GM19099 (cell line): ENCODE measurements around the gene CMTM8.

Experiments used
- POLR2A ChIP-seq: IDR thresholded peaks from 3 replicates; pipeline ENCODE4 v1.6.1; 2011; ENCODE audit warnings: low read depth; ENCODE audit not compliant: insufficient read length; ENCODE audit errors: extremely low read depth

Gene CMTM8

DNA sequence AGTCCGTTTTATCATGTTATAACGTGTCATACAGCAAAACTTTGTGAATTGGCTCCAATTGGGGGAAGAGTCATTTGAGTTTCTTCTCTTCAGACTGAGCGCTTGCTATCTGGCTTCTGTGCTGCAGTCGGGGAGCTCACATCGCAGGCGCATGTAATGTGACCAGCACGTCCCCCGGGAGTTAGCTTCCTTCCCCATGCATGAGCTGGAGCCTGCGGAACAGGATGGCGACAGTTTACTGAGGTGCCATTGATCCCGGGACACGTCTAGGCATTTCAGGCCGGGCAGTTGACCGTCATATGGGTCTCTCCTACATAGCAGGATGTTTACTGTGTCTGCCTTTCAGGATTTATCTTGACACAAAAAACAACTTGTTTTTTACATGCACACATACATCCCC lies 44.8 kb downstream of the CMTM8 start:
- TF ChIP-seq POLR2A: no peak

DNA sequence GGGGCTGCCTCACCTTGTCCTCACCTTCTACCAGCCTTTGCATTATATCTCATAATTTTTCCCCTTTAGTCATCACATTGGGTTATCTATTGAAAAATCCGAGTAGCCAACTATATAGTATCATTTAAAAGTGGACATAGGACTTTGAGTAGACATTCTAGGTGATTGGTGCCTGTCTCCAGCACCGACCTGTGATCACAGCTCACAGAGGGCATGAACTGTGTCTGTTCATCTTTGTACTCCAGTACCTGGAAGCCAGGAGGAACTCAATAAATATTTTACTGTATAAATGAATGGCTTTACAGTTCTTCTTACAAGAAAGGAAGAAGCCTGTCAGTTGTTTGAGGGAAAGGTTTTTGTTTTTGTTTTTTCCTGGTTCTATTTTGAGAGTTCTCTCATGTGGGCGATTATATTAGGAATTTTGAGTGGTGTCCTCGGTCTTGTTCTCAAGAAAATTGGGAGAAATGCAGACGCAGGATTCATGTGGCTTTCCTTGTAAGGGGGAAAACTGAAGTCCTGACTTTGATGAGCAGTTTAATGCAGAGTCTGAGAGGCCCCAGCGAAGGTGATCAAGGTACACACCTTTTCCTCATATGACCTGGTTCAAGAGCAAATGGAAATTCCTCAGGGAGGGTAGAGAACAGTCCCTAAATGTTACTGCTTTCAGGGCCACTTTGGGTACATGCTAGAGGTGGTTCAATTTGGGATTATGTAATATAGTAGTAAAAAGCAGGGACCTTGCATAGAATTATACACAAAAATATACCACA lies 46.1 kb downstream of the CMTM8 start:
- no peak for TF ChIP-seq POLR2A

DNA sequence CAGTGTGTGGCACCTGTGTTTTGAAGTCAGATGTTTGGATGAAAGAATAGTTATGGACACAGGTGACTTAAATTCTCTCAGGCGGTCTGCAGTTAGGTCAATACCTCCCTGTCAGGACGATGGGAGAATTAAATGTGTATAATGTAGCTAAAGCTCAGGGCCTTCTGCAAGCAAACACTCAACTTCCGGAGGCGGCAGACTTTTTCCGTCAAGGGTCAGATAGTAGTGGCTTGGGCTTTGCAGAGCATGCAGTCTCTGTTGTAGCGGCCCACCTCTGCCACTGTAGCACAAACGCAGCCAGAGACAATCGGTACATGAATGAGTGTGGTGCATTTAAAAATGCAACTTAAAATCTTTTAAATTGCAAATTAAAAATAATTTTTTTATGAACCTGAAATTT lies 47.4 kb downstream of the CMTM8 start:
- no peak for TF ChIP-seq POLR2A

DNA sequence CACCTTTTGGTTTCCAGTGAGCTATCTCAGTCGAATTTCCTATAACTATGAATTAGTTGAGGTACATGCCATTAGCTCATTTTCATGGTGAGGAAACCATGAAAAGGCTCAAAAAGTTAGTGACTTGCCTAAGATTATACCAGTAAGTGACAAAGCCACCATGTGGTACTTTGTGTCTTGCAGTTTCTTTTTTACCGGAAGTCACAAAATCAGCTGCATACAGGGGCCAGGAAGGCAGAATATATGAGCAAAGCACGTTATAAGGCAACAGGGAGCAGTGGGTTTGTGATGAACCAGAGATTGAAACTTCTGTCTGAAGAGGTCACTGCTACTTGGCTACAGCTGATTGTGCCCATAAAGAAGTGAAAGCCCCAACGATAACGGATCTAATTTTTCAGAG lies 50.3 kb downstream of the CMTM8 start:
- TF ChIP-seq POLR2A: no peak

DNA sequence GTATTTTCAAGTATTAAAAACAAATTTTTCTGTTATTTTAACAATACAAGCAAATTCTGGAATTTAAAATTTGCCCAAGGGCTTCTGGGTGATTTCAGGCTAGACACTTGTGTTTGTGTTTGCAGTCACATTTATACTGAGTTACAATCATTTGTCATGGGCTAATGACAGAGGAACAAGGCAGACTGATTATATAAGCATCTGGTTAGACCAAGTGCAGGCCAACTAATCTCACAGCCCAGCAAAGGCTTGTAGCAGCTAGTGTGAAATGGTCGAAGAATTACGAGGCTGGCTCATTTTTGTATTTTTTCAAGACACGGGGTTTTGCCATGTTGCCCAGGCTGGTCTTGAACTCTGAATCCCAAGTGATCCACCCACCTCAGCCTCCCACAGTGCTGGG lies 52.1 kb downstream of the CMTM8 start:
- no peak for TF ChIP-seq POLR2A

DNA sequence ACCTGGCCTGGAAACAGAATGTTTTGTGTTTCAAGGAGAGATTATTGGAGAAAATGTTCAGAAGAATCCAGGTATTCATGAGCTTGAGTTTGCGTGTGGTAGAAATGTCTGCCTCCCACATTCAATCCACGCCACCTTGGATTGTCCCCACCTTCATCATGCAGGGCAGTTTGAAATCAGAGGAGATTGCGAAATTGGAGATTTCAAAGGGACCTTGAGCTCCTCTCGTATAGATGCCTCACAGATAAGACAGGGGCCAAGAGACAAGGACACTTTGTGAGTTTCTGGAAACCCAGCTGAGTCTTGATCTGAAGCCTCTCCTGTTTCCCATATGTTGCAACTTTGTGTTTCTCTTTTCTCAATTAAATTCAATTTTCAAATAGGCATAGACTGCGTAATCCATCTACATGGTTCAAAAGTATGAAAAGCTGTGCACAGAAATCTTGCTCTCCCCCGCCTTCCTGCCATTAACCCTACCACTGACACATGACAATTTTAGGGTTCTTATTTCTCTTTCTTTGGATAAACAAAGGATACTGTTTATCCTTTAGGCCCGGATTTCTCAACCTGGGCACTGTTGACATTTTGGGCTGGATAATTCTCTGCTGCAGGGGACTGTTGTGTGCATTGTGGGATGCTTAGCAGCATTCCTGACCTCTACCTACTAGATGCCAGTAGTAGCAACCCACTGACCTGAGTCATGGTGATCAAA lies 53.8 kb downstream of the CMTM8 start:
- TF ChIP-seq POLR2A: no peak

DNA sequence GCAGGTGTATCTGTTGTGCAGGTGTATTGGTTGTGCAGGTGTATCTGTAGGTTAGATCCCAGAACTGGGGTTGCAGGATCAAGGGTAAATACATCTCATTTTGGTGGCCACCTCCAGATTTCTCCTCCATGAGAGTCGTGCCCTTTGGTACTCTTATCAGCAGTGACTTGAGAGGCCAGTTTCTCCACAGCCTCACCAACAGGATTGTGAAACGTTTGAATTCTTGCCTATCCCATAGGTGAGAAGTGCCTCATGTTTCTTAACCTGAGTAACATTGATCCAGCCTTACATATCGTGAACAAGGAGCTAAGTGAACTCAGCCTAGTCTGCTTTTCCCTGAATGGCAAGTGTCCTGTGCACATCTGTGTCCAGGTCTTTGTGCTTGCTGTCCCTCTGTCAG lies 55.4 kb downstream of the CMTM8 start:
- no peak for TF ChIP-seq POLR2A

DNA sequence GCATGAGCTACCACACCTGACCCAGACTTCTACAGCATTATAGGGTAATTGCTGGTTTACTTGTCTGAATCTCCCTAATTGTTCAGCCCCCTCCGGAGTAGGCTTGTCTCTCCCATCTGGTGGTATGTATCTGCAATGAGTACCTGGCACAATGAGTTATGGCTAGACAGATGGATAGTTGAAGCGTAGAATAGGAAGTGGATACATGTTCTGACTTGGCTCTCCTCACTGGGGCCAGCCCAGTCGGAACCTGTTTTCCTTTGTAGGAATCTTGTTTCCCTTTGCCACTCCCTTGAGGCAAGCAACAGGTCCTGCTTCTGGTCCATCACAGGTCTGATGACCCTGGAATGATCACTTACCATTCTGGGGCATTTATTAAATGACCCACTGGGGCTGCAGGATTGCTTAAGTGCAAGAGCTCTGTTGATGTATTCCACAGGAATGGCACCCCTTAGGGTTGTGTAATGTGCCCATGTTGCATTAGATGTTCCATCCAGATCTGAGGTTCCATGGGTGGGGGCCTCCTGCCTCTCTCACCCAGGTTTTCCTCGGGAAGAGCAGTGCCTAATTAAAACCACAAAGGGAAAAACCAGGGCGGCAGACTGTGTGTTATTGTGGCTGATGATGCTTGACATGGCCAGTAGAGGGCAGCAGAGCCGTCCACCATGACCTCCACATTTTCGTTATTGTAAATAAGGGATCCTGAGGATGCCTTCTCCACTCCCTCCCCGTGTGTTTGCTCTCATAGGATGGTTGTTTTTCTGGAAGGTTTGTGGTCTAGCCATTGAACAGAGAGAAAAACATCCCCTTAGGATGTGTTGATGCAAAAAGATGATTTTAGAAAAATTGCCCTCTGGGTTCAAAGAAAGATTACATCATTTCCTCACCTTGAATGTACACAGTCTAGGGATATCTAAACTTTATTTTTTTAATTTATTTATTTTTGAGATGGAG lies 58.0 kb downstream of the CMTM8 start:
- no peak for TF ChIP-seq POLR2A

DNA sequence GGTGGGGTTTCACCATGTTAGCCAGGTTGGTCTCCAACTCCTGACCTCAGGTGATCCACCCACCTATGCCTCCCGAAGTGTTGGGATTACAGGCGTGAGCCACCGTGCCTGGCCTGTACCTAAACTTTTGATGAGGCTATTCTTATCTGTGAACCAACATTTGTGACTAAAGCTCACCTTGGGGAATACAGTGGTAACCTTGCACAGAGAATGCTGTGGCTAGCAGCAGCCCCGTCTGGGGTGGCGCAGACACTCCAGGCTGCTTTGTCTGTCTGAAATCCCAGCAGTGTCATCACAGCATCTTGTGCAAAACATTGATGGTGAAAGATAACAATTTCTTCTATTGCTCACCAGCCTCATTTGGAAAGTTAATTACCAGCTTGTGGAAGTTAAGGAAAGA lies 58.9 kb downstream of the CMTM8 start:
- TF ChIP-seq POLR2A: no peak

DNA sequence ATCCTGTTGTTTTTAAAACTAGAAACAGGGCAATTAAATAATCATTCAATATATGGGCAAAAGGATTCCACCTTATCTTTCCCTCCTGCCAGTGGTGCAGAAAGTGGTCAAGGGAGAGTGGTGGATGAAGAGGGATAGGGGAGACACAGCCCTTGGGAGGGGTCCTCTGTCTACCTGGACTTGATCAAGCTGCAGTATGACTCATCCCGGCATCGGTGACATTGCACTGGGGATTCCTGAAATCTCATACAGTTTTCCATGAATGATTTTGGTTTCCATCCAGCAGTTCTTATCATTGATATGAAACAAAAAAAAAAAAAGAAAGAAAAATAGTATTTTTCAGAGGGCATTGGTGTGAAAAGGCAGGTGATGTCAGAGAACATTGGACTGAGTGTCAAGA lies 62.9 kb downstream of the CMTM8 start:
- TF ChIP-seq POLR2A: no peak

DNA sequence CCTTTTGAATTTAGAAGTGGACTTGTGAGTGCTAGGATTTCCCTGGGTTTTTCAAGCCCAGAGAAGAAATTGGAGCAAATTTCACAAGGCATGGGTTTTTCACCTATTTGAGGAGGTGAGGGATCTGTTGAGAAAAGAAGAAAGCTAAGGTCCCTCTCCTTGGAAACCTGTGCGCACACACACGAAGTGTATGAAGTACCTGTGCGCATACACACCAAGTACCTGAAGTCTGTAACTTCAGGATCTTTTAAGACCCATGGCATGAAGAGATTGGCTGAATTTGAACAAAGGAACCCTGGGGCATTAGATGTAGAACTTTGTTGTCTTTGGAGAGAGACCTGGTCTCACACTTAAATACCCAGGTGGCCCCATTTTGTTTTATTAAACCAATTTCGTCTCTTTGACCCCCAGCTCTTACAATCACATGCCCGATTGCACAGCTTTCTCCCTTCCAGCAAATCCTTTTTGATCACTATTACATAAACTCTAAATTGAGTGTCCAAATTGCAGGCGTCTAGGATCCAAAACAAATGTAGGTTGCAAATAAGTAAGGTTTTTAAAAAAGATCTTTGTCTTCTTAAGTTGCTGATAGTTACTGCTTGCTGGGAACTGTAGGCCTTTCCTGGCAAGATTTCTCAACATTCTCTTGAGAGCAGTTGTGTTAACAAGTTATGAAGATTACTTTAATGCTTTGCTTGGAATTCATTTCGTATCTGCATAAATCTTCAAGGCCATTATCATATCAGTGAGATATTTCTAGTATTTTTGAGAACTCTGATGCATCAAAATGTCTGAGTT lies 64.3 kb downstream of the CMTM8 start:
- TF ChIP-seq POLR2A: no peak

DNA sequence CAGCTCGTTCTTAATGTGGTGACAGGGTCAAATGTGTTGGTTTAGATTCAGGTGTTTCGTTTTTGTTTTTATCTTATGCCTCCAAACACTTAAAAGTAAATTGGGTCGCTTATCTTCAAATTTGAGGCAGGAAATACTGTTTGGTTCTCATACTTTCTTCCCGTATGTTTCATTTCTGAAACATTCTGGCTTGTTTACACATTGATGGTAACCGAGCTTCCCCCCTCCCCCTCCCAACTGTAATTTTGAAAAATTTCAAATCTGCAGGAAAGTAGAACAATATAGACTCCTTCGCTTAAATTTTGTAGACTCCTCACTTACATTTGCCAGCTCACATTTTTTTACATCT lies 64.9 kb downstream of the CMTM8 start:
- TF ChIP-seq POLR2A: no peak

DNA sequence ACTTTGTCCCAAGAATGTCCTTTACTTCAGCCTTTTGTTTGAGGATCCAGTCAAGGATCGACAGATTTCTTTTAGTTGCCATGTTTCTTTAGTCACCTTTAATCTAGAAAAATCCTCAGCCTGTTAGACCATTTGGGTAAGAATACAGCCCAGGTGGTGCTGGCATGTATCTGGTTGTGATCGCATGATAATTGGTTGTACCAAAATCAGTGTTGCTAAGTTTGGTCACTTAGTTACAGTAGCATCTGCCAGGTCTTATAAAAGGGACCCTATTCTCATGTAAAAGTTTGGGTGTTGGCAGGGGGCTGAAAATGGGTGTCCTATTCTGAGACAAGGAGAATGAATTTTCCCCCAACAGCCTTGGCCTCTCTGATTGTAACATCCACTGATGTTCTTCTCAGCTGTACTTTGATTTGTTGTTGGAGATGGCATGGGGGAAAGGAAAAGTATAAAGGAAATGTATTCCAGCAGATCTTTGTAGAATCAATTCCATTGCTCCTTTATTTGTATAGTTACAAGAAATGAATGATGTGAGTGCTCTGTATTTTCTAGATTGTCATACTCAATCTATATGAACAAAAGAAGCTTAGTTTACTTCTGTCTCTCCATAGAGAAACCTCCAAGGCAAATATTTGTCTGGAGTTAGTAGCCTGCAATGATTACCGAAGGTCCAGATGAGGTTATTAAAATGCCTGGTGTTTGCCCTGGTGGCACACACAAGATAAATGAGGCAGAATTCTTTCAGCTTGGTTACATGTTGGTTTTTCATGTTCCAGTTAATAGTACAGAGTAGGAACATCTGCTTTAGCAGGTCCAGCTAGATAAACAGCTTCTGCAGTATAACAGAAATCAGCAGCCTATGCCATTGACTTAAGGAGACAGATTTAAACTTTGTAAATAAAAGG lies 65.7 kb downstream of the CMTM8 start:
- no peak for TF ChIP-seq POLR2A
